ENCODE data around the gene GLE1. TPM values are rescaled to one million over a fixed set of nuclear protein-coding genes. Genes with fewer than 3 reads are reported as not detected.

The GLE1 gene
- total RNA-seq, 6 experiments from 2014 or later, result 22.2 to 26.7 (median 24.7) TPM

GRCh38 chr9:128459011-128459410, 45.5 kb upstream of the GLE1 start:
- peaks cover 17% of the 10 kb centered on the region for H3K4me1 Mint-ChIP-seq (ENCODE audit: low read depth)
- peaks cover 27% of the 10 kb centered on the region for H3K36me3 Mint-ChIP-seq (ENCODE audit: low read depth)
- no peak overlapping the region for H3K27ac Mint-ChIP-seq
- no peak overlapping the region for H3K4me3 Mint-ChIP-seq
- no peaks in the 10 kb centered on the region for H3K9me3 Mint-ChIP-seq
- H3K27me3 Mint-ChIP-seq (ENCODE audit: insufficient read depth), result no peaks in the 10 kb centered on the region; the same call in 1 of the 2 replicates
- no peak for DNase-seq
- no peak for TF ChIP-seq CTCF (IDR thresholded peaks at IDR 0.05)

- TF ChIP-seq CTCF (IDR thresholded peaks at IDR 0.05), result no peak
- peaks cover 3% of the 10 kb centered on the region; the same call in 1 of the 2 replicates for H3K27me3 Mint-ChIP-seq (ENCODE audit: insufficient read depth)
- H3K9me3 Mint-ChIP-seq, result no peaks in the 10 kb centered on the region
- peaks cover 14% of the 10 kb centered on the region for H3K36me3 Mint-ChIP-seq (ENCODE audit: low read depth)
- H3K4me3 Mint-ChIP-seq, result no peak overlapping the region
- peaks cover 6% of the 10 kb centered on the region; the same call in 1 of the 2 replicates for H3K4me1 Mint-ChIP-seq (ENCODE audit: low read depth)
- DNase-seq, result no peak
- H3K27ac Mint-ChIP-seq, result no peak overlapping the region
Measured at GRCh38 chr9:128469070-128469469, 35.4 kb upstream of the GLE1 start.

GRCh38 chr9:128470560-128470959, 34.0 kb upstream of the GLE1 start:
- Mint-ChIP-seq H3K4me1 (ENCODE audit: low read depth) (peaks cover 6% of the 10 kb centered on the region; the same call in 1 of the 2 replicates), H3K36me3 (ENCODE audit: low read depth) (peaks cover 22% of the 10 kb centered on the region), H3K4me3 (no peak overlapping the region), H3K27me3 (ENCODE audit: insufficient read depth) (peaks cover 3% of the 10 kb centered on the region), H3K27ac (no peak overlapping the region), H3K9me3 (no peaks in the 10 kb centered on the region)
- no peak for DNase-seq
- no peak for TF ChIP-seq CTCF (IDR thresholded peaks at IDR 0.05)

GRCh38 chr9:128473104-128473503, 31.4 kb upstream of the GLE1 start:
- H3K27me3 Mint-ChIP-seq (ENCODE audit: insufficient read depth), result peaks cover 3% of the 10 kb centered on the region
- no peak overlapping the region for H3K4me3 Mint-ChIP-seq

GRCh38 chr9:128475867-128476266, 28.7 kb upstream of the GLE1 start:
- no peak for TF ChIP-seq CTCF (IDR thresholded peaks at IDR 0.05)
- Mint-ChIP-seq H3K4me1 (ENCODE audit: low read depth) (no peaks in the 10 kb centered on the region), H3K27ac (no peak overlapping the region), H3K36me3 (ENCODE audit: low read depth) (peaks cover 26% of the 10 kb centered on the region), H3K9me3 (no peaks in the 10 kb centered on the region), H3K27me3 (ENCODE audit: insufficient read depth) (peaks cover 3% of the 10 kb centered on the region), H3K4me3 (no peak overlapping the region)
- DNase-seq, result no peak

More at GRCh38 chr9:128473104-128473503, 31.4 kb upstream of the GLE1 start:
- H3K27ac Mint-ChIP-seq, result no peak overlapping the region
- DNase-seq, result no peak
- H3K36me3 Mint-ChIP-seq (ENCODE audit: low read depth), result peaks cover 27% of the 10 kb centered on the region
- H3K4me1 Mint-ChIP-seq (ENCODE audit: low read depth), result peaks cover 6% of the 10 kb centered on the region; the same call in 1 of the 2 replicates
- TF ChIP-seq CTCF (IDR thresholded peaks at IDR 0.05), result no peak
- H3K9me3 Mint-ChIP-seq, result no peaks in the 10 kb centered on the region

GRCh38 chr9:128479262-128479661, 25.3 kb upstream of the GLE1 start:
- no peak for DNase-seq
- Mint-ChIP-seq H3K9me3 (no peaks in the 10 kb centered on the region), H3K27me3 (ENCODE audit: insufficient read depth) (no peaks in the 10 kb centered on the region; the same call in 1 of the 2 replicates), H3K4me1 (ENCODE audit: low read depth) (no peaks in the 10 kb centered on the region), H3K4me3 (no peak overlapping the region), H3K27ac (no peak overlapping the region), H3K36me3 (ENCODE audit: low read depth) (peaks cover 31% of the 10 kb centered on the region)
- no peak for TF ChIP-seq CTCF (IDR thresholded peaks at IDR 0.05)
